Endothelial cell of umbilical vein (primary cell): ENCODE results near the gene KCNIP1.

ENCODE experiments used
- EZH2 ChIP-seq: IDR thresholded peaks from 2 replicates; pipeline ENCODE4 v1.6.1; 2012; ENCODE audit warnings: borderline replicate concordance, low read depth, mild to moderate bottlenecking, moderate library complexity, low read length, inconsistent platforms; ENCODE audit not compliant: severe bottlenecking
- FOS ChIP-seq: IDR thresholded peaks from 2 replicates; pipeline ENCODE4 v1.6.1; 2011; ENCODE audit warnings: mild to moderate bottlenecking, low read length, moderate library complexity, borderline replicate concordance; ENCODE audit not compliant: insufficient read depth
- GATA2 ChIP-seq: IDR thresholded peaks from 2 replicates; pipeline ENCODE4 v1.7.0; 2011; ENCODE audit warnings: low read depth, mild to moderate bottlenecking, moderate library complexity, mixed read lengths, low read length; ENCODE audit not compliant: insufficient read length, insufficient read depth
- JUN ChIP-seq: IDR thresholded peaks from 2 replicates; pipeline ENCODE4 v1.6.1; 2011; ENCODE audit warnings: borderline replicate concordance, low read depth; ENCODE audit not compliant: insufficient read length, insufficient read depth
- POLR2A ChIP-seq: IDR thresholded peaks from 2 replicates; pipeline ENCODE4 v1.6.1; 2012; ENCODE audit warnings: low read depth, mild to moderate bottlenecking, control low read depth, low read length
- POLR2AphosphoS5 ChIP-seq: IDR thresholded peaks from 2 replicates; pipeline ENCODE4 v1.6.1; 2012; ENCODE audit warnings: low read depth, mild to moderate bottlenecking, control low read depth, low read length, moderate library complexity; ENCODE audit not compliant: insufficient read depth
- TF ChIP-seq, protein P1 (sequence below), 2 donors: IDR thresholded peaks; 1 replicate in 1 of 2; 2 replicates in 1 of 2; pipeline ENCODE4 v1.5.1; 2011; ENCODE audit warnings: low read length in 2 of 2, mild to moderate bottlenecking in 2 of 2, moderate library complexity in 2 of 2, control low read depth in 1 of 2, inconsistent platforms in 1 of 2, low read depth in 1 of 2; ENCODE audit not compliant: insufficient read depth in 1 of 2; ENCODE audit errors: extremely low read depth in 1 of 2
- TF ChIP-seq, protein P2 (sequence below): IDR thresholded peaks from 2 replicates; pipeline ENCODE4 v1.6.1; 2011; ENCODE audit not compliant: insufficient read depth, insufficient read length

- TF ChIP-seq, protein P1, sequence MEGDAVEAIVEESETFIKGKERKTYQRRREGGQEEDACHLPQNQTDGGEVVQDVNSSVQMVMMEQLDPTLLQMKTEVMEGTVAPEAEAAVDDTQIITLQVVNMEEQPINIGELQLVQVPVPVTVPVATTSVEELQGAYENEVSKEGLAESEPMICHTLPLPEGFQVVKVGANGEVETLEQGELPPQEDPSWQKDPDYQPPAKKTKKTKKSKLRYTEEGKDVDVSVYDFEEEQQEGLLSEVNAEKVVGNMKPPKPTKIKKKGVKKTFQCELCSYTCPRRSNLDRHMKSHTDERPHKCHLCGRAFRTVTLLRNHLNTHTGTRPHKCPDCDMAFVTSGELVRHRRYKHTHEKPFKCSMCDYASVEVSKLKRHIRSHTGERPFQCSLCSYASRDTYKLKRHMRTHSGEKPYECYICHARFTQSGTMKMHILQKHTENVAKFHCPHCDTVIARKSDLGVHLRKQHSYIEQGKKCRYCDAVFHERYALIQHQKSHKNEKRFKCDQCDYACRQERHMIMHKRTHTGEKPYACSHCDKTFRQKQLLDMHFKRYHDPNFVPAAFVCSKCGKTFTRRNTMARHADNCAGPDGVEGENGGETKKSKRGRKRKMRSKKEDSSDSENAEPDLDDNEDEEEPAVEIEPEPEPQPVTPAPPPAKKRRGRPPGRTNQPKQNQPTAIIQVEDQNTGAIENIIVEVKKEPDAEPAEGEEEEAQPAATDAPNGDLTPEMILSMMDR (IDR thresholded peaks at IDR 0.05; ENCODE audit: extremely low read depth in 1 of 2, insufficient read depth in 1 of 2, low read depth in 1 of 2, low read length in 2 of 2): no peak
- TF ChIP-seq FOS (no peak), JUN (no peak), POLR2A (no peak), EZH2 (no peak), POLR2AphosphoS5 (no peak), GATA2 (no peak)
- TF ChIP-seq, protein P2, sequence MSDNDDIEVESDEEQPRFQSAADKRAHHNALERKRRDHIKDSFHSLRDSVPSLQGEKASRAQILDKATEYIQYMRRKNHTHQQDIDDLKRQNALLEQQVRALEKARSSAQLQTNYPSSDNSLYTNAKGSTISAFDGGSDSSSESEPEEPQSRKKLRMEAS: no peak
Observed at GRCh38 chr5:170582644-170583330, 79.0 kb downstream of the KCNIP1 start.
